HepG2 (cell line): ENCODE results near the gene ATG16L2. TPM values are rescaled to one million over a fixed set of nuclear protein-coding genes. Genes with fewer than 3 reads are reported as not detected.

ENCODE experiments used
- ATAC-seq: fragments of 200-7000 bp; cut with Tn5 transposase; 3 replicates; pipeline ENCODE4 v1.9.1; 2020; ENCODE audit warnings: mild to moderate bottlenecking, moderate library complexity
- BruUV-seq: library from RNA; stranded (reverse); fragments of 400-500 nt; replicated peaks from 2 replicates; lab custom pipeline; 2021; lab: Mats Ljungman, UMichigan
- CTCF ChIA-PET: fragments of 300-600 bp; formaldehyde crosslinking; extraction: SDS; loops from one replicate; lab custom pipeline; 2021; ENCODE audit warnings: low total read pairs, inconsistent platforms, low intra/inter-chr PET ratio; lab: Yijun Ruan, JAX
- POLR2A ChIA-PET: fragments of 350-600 bp; sonication (Branson Sonifier 250); formaldehyde crosslinking; loops from one replicate; lab custom pipeline; 2020; ENCODE audit warnings: antibody characterized with exemption, inconsistent platforms; lab: Yijun Ruan, JAX
- DNase-seq: peaks from one replicate; pipeline ENCODE4 v3.0.0-alpha.2; 2015; ENCODE audit warnings: low spot score
- FAIRE-seq: peaks from 3 replicates; lab custom pipeline; 2011; peaks lifted over from hg19 to GRCh38; lab: Jason Lieb, UNC
- H2AFZ ChIP-seq: one replicate; pipeline ENCODE4 v1.6.1; 2011; ENCODE audit warnings: low read length, inconsistent platforms
- H3K27ac ChIP-seq: fragments of 300-600 bp; 3 replicates; pipeline ENCODE4 v1.8.0; 2011; ENCODE audit warnings: mixed run types, mild to moderate bottlenecking, mixed read lengths, low read length, inconsistent platforms; ENCODE audit not compliant: insufficient read depth; ENCODE audit errors: extremely low read length
- H3K27me3 ChIP-seq, 2 experiments: fragments of 200-600 bp in 1 of 2; 2 replicates in 1 of 2; 3 replicates in 1 of 2; pipeline versions ENCODE4 v1.6.0 to v1.8.0; 2011; ENCODE audit warnings: low read length in 2 of 2, mild to moderate bottlenecking in 2 of 2, moderate library complexity in 2 of 2, inconsistent platforms in 1 of 2; ENCODE audit not compliant: insufficient read depth in 2 of 2, control insufficient read depth in 1 of 2
- H3K36me3 ChIP-seq, 2 experiments: fragments of 200-600 bp in 1 of 2; replicated peaks in 1 of 2; 2 replicates in 1 of 2; 3 replicates in 1 of 2; pipeline versions ENCODE4 v1.5.1 to v1.8.0; 2011; ENCODE audit warnings: low read length in 2 of 2, inconsistent platforms in 1 of 2; ENCODE audit not compliant: insufficient read depth in 2 of 2, control insufficient read depth in 1 of 2
- H3K4me1 ChIP-seq: 2 replicates; pipeline ENCODE4 v1.5.1; 2012; ENCODE audit warnings: low read length, inconsistent platforms; ENCODE audit not compliant: insufficient read depth
- H3K4me2 ChIP-seq: 2 replicates; pipeline ENCODE4 v1.6.0; 2011; ENCODE audit warnings: low read depth, low read length, inconsistent platforms
- H3K4me3 ChIP-seq, 3 experiments: fragments of 200-600 bp in 1 of 3; sonication (generic), shearing (Covaris generic) in 1 of 3; replicated peaks in 1 of 3; 2 replicates each; pipeline ENCODE4 v1.5.1; 2011 to 2016; ENCODE audit warnings: low read length in 3 of 3, inconsistent platforms in 2 of 3, low read depth in 2 of 3, mild to moderate bottlenecking in 2 of 3, control low read depth in 1 of 3, mixed read lengths in 1 of 3; ENCODE audit not compliant: insufficient read depth in 1 of 3
- H3K79me2 ChIP-seq: one replicate; pipeline ENCODE4 v1.6.1; 2011; ENCODE audit warnings: low read length, inconsistent platforms; ENCODE audit not compliant: insufficient read depth
- H3K9ac ChIP-seq: 2 replicates; pipeline ENCODE4 v1.6.0; 2011; ENCODE audit warnings: mild to moderate bottlenecking, low read depth, low read length, inconsistent platforms; ENCODE audit not compliant: insufficient read depth
- H3K9me3 ChIP-seq: 2 replicates; pipeline ENCODE4 v1.5.1; 2012; ENCODE audit warnings: mild to moderate bottlenecking, low read length
- H4K20me1 ChIP-seq: 2 replicates; pipeline ENCODE4 v1.6.0; 2011; ENCODE audit warnings: inconsistent platforms, mild to moderate bottlenecking, low read length, moderate library complexity; ENCODE audit not compliant: insufficient read depth
- ATF7 ChIP-seq, 2 experiments: fragments of 450-650 bp in 1 of 2; sonication (generic) in 1 of 2; formaldehyde crosslinking in 1 of 2; IDR thresholded peaks; 2 replicates each; pipeline versions ENCODE4 v1.4.0 to v1.6.1; 2016 to 2020; ENCODE audit warnings: antibody characterized with exemption in 1 of 2, mild to moderate bottlenecking in 1 of 2, missing genetic modification reagents in 1 of 2
- MNT ChIP-seq: fragments of 450-650 bp; IDR thresholded peaks from 2 replicates; pipeline ENCODE4 v1.6.1; 2016
- POLR2AphosphoS5 ChIP-seq: IDR thresholded peaks from 2 replicates; pipeline ENCODE4 v1.6.1; 2012; ENCODE audit warnings: low read depth, low read length
- SAP130 ChIP-seq: IDR thresholded peaks from 2 replicates; pipeline ENCODE4 v1.6.1; 2016; ENCODE audit warnings: low read depth
- ZFP90 ChIP-seq: sonication (generic); formaldehyde crosslinking; IDR thresholded peaks from 2 replicates; pipeline ENCODE4 v1.8.0; 2022; ENCODE audit warnings: missing genetic modification reagents, mild to moderate bottlenecking, inconsistent platforms, borderline replicate concordance
- ZNF687 ChIP-seq: sonication (generic); formaldehyde crosslinking; IDR thresholded peaks from 2 replicates; pipeline ENCODE4 v1.5.1; 2020; ENCODE audit warnings: mild to moderate bottlenecking, missing genetic modification reagents, moderate library complexity
- ZNF713 ChIP-seq: sonication (generic); formaldehyde crosslinking; IDR thresholded peaks from 2 replicates; pipeline ENCODE4 v1.4.0; 2020; ENCODE audit warnings: mild to moderate bottlenecking, missing genetic modification reagents
- ZNF780A ChIP-seq: sonication (generic); formaldehyde crosslinking; IDR thresholded peaks from 2 replicates; pipeline ENCODE4 v1.8.0; 2022; ENCODE audit warnings: mild to moderate bottlenecking, missing genetic modification reagents, moderate library complexity
- ZNF788 ChIP-seq: sonication (generic); formaldehyde crosslinking; IDR thresholded peaks from 2 replicates; pipeline ENCODE4 v1.5.0; 2020; ENCODE audit warnings: mild to moderate bottlenecking, missing genetic modification reagents, borderline replicate concordance
- ZSCAN25 ChIP-seq: sonication (generic); formaldehyde crosslinking; IDR thresholded peaks from 2 replicates; pipeline ENCODE4 v1.8.0; 2022; ENCODE audit warnings: mild to moderate bottlenecking, missing genetic modification reagents
- WGBS: methylation state at CpG from one replicate; pipeline ENCODE4 v1.1.6; 2017; ENCODE audit warnings: low lambda C conversion rate; 5-methylcytosine and 5-hydroxymethylcytosine counted together
- in situ Hi-C: cut with HindIII; loops from 2 replicates; pipeline ENCODE4 v1.10.0; 2017; ENCODE audit warnings: low pct_unique_long_range_greater_than_20kb; ENCODE audit not compliant: extremely low pct_ligation_motif_present
- intact Hi-C: fragments of 100-400 bp; cut with micrococcal nuclease; formaldehyde crosslinking; loops from one replicate; pipeline ENCODE4 v1.10.0; 2022; ENCODE audit not compliant: unreplicated experiment
- polyA plus RNA-seq, 8 experiments: library from polyadenylated mRNA; depleted of rRNA in 3 of 8; stranded (reverse) in 7 of 8; unstranded in 1 of 8; fragments of >200 nt; fragmentation: Illumina TruSeq in 4 of 8; extraction: Trizol in 4 of 8; gene quantifications; 2 replicates each; pipeline versions ENCODE4 v1.2.1 to v1.2.3, GENCODE V29; 2011 to 2016; ENCODE audit warnings: low read depth in 4 of 8, missing spikeins in 1 of 8, mixed read lengths in 1 of 8; ENCODE audit not compliant: insufficient read depth in 1 of 8
- total RNA-seq, 5 experiments: library from RNA; depleted of rRNA; stranded (reverse); fragments of >200 nt; fragmentation: Illumina TruSeq; extraction: Trizol; gene quantifications; 2 replicates each; pipeline ENCODE4 v1.2.3, GENCODE V29; 2016; ENCODE audit warnings: low read depth in 1 of 5
- TF ChIP-seq, protein P1 (sequence below): sonication (generic); formaldehyde crosslinking; IDR thresholded peaks from 2 replicates; pipeline ENCODE4 v1.5.1; 2020; ENCODE audit warnings: mild to moderate bottlenecking, missing genetic modification reagents, moderate library complexity
- TF ChIP-seq, protein P2 (sequence below): fragments of 450-650 bp; IDR thresholded peaks from 2 replicates; pipeline ENCODE4 v1.6.1; 2017

The ATG16L2 gene
- total and polyA plus RNA-seq, 2 of the 13 experiments (the other 11 are each of a cell fraction or from before 2014, with no cell fraction given) = 6.2 to 14.8 TPM

DNA sequence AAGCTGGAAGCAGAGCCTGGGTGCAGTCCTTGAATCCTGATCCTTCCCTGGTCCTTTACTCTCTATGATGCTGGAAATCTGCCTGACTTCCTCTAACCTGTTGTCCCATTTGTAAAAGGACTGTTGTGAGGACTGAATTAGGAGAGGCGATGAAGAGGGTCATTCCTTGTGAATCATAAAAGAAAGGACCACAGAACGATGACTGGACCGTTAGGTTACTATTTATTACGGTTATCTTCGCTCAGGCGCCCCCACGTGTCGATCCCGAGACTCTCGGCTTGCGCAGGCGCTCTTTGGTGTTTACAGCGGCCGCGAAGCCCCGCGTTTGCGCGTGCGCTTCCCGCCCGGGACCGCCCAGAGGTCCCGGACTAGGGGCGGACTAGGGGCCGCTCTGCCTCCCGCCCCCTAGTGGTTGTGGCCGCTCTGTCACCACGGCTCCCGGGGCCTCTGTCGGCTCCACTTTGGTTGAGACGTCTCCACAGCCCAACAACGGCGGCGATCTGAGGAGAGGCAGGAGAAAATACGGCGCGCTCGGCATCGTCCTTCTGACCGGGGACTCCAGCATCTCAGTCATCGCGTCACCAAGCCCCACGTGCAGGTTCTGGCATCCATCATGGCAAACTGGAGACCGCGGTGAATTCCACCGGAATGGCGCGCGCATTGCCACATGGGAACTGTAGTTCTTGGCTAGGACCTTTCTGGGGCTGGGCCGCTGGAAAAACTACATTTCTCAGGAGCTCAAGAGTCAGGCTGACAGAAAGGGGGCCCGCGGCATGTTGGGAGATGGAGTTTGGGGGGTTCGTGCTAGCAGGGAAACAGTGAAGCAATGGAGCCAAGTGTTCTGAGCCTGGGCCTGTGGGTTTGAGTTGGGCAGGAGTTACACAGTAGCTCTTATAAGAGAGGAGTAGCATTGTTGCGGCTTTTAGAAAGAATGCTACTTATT is 20.5 kb upstream of the ATG16L2 start, which contains the start of gene STARD10 (continued):
- TF ChIP-seq ZNF788 (CRISPR knock-in tag) = peak; percentile 96; the same call in 1 of the 2 replicates
- peak; percentile 81 for TF ChIP-seq MNT
- TF ChIP-seq ZNF713 (CRISPR knock-in tag) = peak; percentile 68; the same call in 1 of the 2 replicates
- TF ChIP-seq ATF7 (IDR thresholded peaks at IDR 0.05) = no peak
- TF ChIP-seq ATF7 (CRISPR knock-in tag; IDR thresholded peaks at IDR 0.05) = no peak

DNA sequence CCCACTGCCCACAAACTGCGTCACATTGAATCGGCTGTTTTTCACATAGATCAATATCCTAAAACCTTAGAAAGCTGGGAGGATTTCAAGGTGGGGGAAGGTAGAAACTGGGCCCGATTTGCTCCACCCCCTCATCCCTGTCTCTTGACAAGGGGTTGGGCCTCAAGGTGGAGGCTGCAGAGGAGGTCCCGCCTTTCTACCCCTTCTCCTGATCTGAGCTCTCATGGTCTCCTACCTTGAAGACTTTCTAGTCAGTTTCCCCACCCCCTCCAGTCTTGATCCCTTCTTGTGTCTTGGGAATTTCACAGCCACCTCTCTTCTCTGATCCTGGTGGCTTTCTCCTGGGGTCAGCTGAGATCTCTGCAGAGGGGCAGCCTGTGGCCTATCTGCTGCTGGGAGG is 15.8 kb upstream of the ATG16L2 start:
- TF ChIP-seq SAP130 (CRISPR knock-in tag) (no peak), ZSCAN25 (CRISPR knock-in tag) (no peak), ZNF687 (CRISPR knock-in tag) (no peak), POLR2AphosphoS5 (no peak), ZFP90 (no peak), ZNF780A (no peak)
- TF ChIP-seq, protein P1, sequence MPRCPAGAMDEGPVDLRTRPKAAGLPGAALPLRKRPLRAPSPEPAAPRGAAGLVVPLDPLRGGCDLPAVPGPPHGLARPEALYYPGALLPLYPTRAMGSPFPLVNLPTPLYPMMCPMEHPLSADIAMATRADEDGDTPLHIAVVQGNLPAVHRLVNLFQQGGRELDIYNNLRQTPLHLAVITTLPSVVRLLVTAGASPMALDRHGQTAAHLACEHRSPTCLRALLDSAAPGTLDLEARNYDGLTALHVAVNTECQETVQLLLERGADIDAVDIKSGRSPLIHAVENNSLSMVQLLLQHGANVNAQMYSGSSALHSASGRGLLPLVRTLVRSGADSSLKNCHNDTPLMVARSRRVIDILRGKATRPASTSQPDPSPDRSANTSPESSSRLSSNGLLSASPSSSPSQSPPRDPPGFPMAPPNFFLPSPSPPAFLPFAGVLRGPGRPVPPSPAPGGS (CRISPR knock-in tag) = no peak
- TF ChIP-seq, protein P2, sequence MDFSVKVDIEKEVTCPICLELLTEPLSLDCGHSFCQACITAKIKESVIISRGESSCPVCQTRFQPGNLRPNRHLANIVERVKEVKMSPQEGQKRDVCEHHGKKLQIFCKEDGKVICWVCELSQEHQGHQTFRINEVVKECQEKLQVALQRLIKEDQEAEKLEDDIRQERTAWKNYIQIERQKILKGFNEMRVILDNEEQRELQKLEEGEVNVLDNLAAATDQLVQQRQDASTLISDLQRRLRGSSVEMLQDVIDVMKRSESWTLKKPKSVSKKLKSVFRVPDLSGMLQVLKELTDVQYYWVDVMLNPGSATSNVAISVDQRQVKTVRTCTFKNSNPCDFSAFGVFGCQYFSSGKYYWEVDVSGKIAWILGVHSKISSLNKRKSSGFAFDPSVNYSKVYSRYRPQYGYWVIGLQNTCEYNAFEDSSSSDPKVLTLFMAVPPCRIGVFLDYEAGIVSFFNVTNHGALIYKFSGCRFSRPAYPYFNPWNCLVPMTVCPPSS = no peak
- no peaks in the 10 kb centered on the region for H3K27me3 ChIP-seq
- 54% methylated on average over 4 of the region's 4 CpGs for WGBS
- POLR2A ChIA-PET = no interaction called here
- DNase-seq (no peak), FAIRE-seq (no peak), ATAC-seq (no peak)
- H3K4me2 ChIP-seq = no peak overlapping the region
- no TSS peak for BruUV-seq
- no peaks in the 10 kb centered on the region for H3K79me2 ChIP-seq
- no peak overlapping the region for H2AFZ ChIP-seq
- peaks cover 13% of the 10 kb centered on the region for H3K4me1 ChIP-seq
- CTCF ChIA-PET = no interaction called here
- H3K4me3 ChIP-seq = no peak overlapping the region
- intact Hi-C loops (no loop called here), in situ Hi-C loops (no loop called here)
- H3K9me3 ChIP-seq = no peaks in the 10 kb centered on the region
- H3K36me3 ChIP-seq = no peaks in the 10 kb centered on the region
- no peak overlapping the region for H3K9ac ChIP-seq
- H4K20me1 ChIP-seq = no peaks in the 10 kb centered on the region
- no peak overlapping the region for H3K27ac ChIP-seq
